Sigmoid colon (tissue), 7 donors: ENCODE results near the gene CYTH1. TPM values are rescaled to one million over a fixed set of nuclear protein-coding genes. Genes with fewer than 3 reads are reported as not detected.

ENCODE experiments used
- DNase-seq: peaks from one replicate; pipeline ENCODE4 v3.0.0-alpha.2; 2019
- H3K27ac ChIP-seq, 4 donors: fragments of 200-600 bp; sonication (generic); one replicate each; pipeline ENCODE4 v1.5.1; 2016 to 2019; ENCODE audit warnings: mild to moderate bottlenecking in 1 of 4
- H3K27me3 ChIP-seq, 3 donors: fragments of 200-600 bp; sonication (generic); one replicate each; pipeline ENCODE4 v1.5.1; 2019; ENCODE audit warnings: mild to moderate bottlenecking in 1 of 3
- H3K36me3 ChIP-seq, 4 donors: fragments of 200-600 bp; sonication (generic); one replicate each; pipeline ENCODE4 v1.5.1; 2016 to 2019
- H3K4me1 ChIP-seq, 4 donors: fragments of 200-600 bp; sonication (generic); one replicate each; pipeline ENCODE4 v1.5.1; 2017 to 2019
- H3K4me3 ChIP-seq, 4 donors: fragments of 200-600 bp; sonication (generic); one replicate each; pipeline ENCODE4 v1.5.1; 2017 to 2019; ENCODE audit warnings: mild to moderate bottlenecking in 2 of 4, moderate library complexity in 1 of 4
- H3K9me3 ChIP-seq, 4 donors: fragments of 200-600 bp in 3 of 4; sonication (generic) in 3 of 4; one replicate each; pipeline versions ENCODE4 v1.5.1 to v1.6.1; 2013 to 2019
- EP300 ChIP-seq, 4 donors: sonication (generic); formaldehyde crosslinking; IDR thresholded peaks; one replicate each; pipeline ENCODE4 v1.6.1; 2017; ENCODE audit warnings: antibody characterized with exemption in 4 of 4
- POLR2A ChIP-seq, 2 donors: fragments of 450-650 bp; IDR thresholded peaks; one replicate each; pipeline ENCODE4 v1.6.1; 2016; ENCODE audit warnings: antibody characterized with exemption in 2 of 2, mild to moderate bottlenecking in 2 of 2, moderate library complexity in 2 of 2
- POLR2AphosphoS5 ChIP-seq, 4 donors: sonication (generic); formaldehyde crosslinking; IDR thresholded peaks; one replicate each; pipeline ENCODE4 v1.6.1; 2017; ENCODE audit warnings: antibody characterized with exemption in 4 of 4
- WGBS, 2 donors: extraction: QIAGEN DNeasy Blood & Tissue Kit; methylation state at CpG; one replicate each; pipeline ENCODE4 v1.1.7; 2013; 5-methylcytosine and 5-hydroxymethylcytosine counted together
- intact Hi-C: fragments of 100-400 bp; cut with DNase I; formaldehyde crosslinking; loops from one replicate; pipeline ENCODE4 v1.15.1; 2023
- polyA plus RNA-seq, 3 donors: library from polyadenylated mRNA; stranded (reverse); fragments of 200-250 nt; gene quantifications; one replicate each; pipeline ENCODE4 v1.2.3, GENCODE V29; 2013
- total RNA-seq, 4 donors: library from RNA; depleted of rRNA; stranded (reverse); fragments of >200 nt; gene quantifications; one replicate each; pipeline ENCODE4 v1.1.0, GENCODE V29; 2016
- TF ChIP-seq, protein P1 (sequence below), 4 experiments: fragments of 450-650 bp in 3 of 4; fragments of 200-600 bp in 1 of 4; IDR thresholded peaks; one replicate each; pipeline ENCODE4 v1.5.1; 2016 to 2019; ENCODE audit warnings: antibody characterized with exemption in 4 of 4, mild to moderate bottlenecking in 3 of 4, moderate library complexity in 2 of 4
- donor health status: healthy with polysubstance abuse.
- donor health status: Bipolar disorder and iron deficiency.
- donor health status: healthy.

The CYTH1 gene
- total and polyA plus RNA-seq, 7 donors, result 26.7 to 83.8 (median 38.5) TPM

- peaks cover 6 to 36% (median 15%) of the 10 kb centered on the region in 4 donors for H3K36me3 ChIP-seq
These were observed 94.9 kb downstream of the CYTH1 start for GRCh38 chr17:78687125-78687524.

GRCh38 chr17:78684026-78684425 is 98.0 kb downstream of the CYTH1 start:
- no peak for TF ChIP-seq EP300 (IDR thresholded peaks at IDR 0.05)
- no peak for TF ChIP-seq POLR2A (IDR thresholded peaks at IDR 0.05)
- TF ChIP-seq POLR2AphosphoS5 (IDR thresholded peaks at IDR 0.05), result no peak
- TF ChIP-seq, protein P1, sequence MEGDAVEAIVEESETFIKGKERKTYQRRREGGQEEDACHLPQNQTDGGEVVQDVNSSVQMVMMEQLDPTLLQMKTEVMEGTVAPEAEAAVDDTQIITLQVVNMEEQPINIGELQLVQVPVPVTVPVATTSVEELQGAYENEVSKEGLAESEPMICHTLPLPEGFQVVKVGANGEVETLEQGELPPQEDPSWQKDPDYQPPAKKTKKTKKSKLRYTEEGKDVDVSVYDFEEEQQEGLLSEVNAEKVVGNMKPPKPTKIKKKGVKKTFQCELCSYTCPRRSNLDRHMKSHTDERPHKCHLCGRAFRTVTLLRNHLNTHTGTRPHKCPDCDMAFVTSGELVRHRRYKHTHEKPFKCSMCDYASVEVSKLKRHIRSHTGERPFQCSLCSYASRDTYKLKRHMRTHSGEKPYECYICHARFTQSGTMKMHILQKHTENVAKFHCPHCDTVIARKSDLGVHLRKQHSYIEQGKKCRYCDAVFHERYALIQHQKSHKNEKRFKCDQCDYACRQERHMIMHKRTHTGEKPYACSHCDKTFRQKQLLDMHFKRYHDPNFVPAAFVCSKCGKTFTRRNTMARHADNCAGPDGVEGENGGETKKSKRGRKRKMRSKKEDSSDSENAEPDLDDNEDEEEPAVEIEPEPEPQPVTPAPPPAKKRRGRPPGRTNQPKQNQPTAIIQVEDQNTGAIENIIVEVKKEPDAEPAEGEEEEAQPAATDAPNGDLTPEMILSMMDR (IDR thresholded peaks at IDR 0.05), result no peak
- Histone ChIP-seq H3K27me3 (no peaks in the 10 kb centered on the region), H3K4me3 (no peak overlapping the region), H3K36me3 (peaks cover 1 to 33% (median 13%) of the 10 kb centered on the region in 4 donors), H3K9me3 (no peaks in the 10 kb centered on the region), H3K4me1 (peaks cover 0 to 14% (median 11%) of the 10 kb centered on the region in 4 donors), H3K27ac (no peak overlapping the region)
- WGBS, 2 donors, result 83 to 93% methylated on average over 6 of the region's 6 CpGs
- DNase-seq, result no peak
- intact Hi-C loops, result no loop called here

More at GRCh38 chr17:78687125-78687524, 94.9 kb downstream of the CYTH1 start:
- WGBS, 2 donors, result 81 to 97% methylated on average over 3 of the region's 3 CpGs
- DNase-seq, result no peak
- H3K9me3 ChIP-seq, result no peaks in the 10 kb centered on the region
- H3K27me3 ChIP-seq, result no peaks in the 10 kb centered on the region
- H3K4me1 ChIP-seq, result no peaks in the 10 kb centered on the region
- no peak for TF ChIP-seq POLR2AphosphoS5 (IDR thresholded peaks at IDR 0.05)
- no peak for TF ChIP-seq EP300 (IDR thresholded peaks at IDR 0.05)
- no peak for TF ChIP-seq POLR2A (IDR thresholded peaks at IDR 0.05)
- TF ChIP-seq, protein P1 (IDR thresholded peaks at IDR 0.05), result no peak
- no peak overlapping the region for H3K27ac ChIP-seq
- no peak overlapping the region for H3K4me3 ChIP-seq
- intact Hi-C loops, result no loop called here

DNA sequence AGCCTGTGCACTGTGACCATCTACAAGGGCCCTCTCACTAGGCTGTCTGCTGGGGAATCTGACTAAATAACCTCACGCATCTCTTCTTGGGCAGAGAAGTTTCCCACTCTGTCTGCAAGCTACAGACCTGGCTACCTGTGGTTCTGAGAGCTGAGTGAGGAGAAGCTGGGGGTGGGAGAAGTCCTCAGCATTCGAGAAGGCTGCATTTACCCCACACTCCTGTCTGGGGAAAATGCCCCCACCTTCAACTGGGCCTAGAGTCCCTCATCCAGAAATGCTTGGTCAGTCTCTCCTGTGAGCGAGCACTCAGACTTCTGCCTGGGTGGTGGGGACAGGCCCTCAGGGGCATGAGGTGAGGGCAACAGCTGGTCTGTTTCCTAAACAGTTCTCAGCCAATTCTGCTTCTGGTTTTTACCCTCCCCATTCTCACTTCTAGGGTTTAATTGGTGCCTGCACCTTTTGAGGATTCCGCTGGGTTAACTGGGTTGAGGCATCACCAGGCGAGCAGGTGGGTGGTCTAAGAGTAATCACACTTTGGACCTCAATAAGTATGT is 98.6 kb downstream of the CYTH1 start:
- 96% methylated on average over 5 of the region's 5 CpGs for WGBS, 2 donors
- Histone ChIP-seq H3K27me3 (no peaks in the 10 kb centered on the region), H3K4me3 (no peak overlapping the region), H3K4me1 (peaks cover 0 to 14% (median 11%) of the 10 kb centered on the region in 4 donors), H3K27ac (no peak overlapping the region), H3K9me3 (no peaks in the 10 kb centered on the region), H3K36me3 (peaks cover 0 to 33% (median 14%) of the 10 kb centered on the region in 4 donors)
- no peak for TF ChIP-seq POLR2A (IDR thresholded peaks at IDR 0.05)
- intact Hi-C loops, result no loop called here
- no peak for DNase-seq

- H3K27ac ChIP-seq, result no peak overlapping the region
- no peak overlapping the region for H3K4me3 ChIP-seq
- intact Hi-C loops, result no loop called here
- no peaks in the 10 kb centered on the region for H3K27me3 ChIP-seq
- 93% methylated on average over 2 of the region's 2 CpGs for WGBS, 2 donors
- peaks cover 0 to 14% (median 11%) of the 10 kb centered on the region in 4 donors for H3K4me1 ChIP-seq
- no peak for DNase-seq
- TF ChIP-seq, protein P1 (IDR thresholded peaks at IDR 0.05), result no peak
- TF ChIP-seq EP300 (IDR thresholded peaks at IDR 0.05) (no peak), POLR2AphosphoS5 (IDR thresholded peaks at IDR 0.05) (no peak), POLR2A (IDR thresholded peaks at IDR 0.05) (no peak)
- H3K36me3 ChIP-seq, result peaks cover 0 to 31% (median 13%) of the 10 kb centered on the region in 4 donors
- H3K9me3 ChIP-seq, result no peaks in the 10 kb centered on the region
These were observed 99.7 kb downstream of the CYTH1 start for GRCh38 chr17:78682363-78682762.

- Histone ChIP-seq H3K4me1 (peaks cover 0 to 14% (median 11%) of the 10 kb centered on the region in 4 donors), H3K4me3 (peak overlapping the region in 1 of 4 donors; percentile 2), H3K9me3 (no peaks in the 10 kb centered on the region), H3K27ac (peak overlapping the region in 2 of 4 donors; percentile 47 to 59), H3K27me3 (no peaks in the 10 kb centered on the region), H3K36me3 (peaks cover 0 to 46% (median 23%) of the 10 kb centered on the region in 4 donors)
- TF ChIP-seq POLR2A (IDR thresholded peaks at IDR 0.05) (no peak), EP300 (IDR thresholded peaks at IDR 0.05) (no peak), POLR2AphosphoS5 (IDR thresholded peaks at IDR 0.05) (no peak)
- TF ChIP-seq, protein P1 (IDR thresholded peaks at IDR 0.05), result no peak
- WGBS, 2 donors, result 90% methylated on average over 12 of the region's 12 CpGs
- no peak for DNase-seq
- intact Hi-C loops, result no loop called here
These were observed 101.6 kb downstream of the CYTH1 start for GRCh38 chr17:78680436-78680835.
